ENCODE data around the gene SLC6A12. TPM values are rescaled to one million over a fixed set of nuclear protein-coding genes. Genes with fewer than 3 reads are reported as not detected.

The SLC6A12 gene
- total RNA-seq, 2 donors from 2014 or later, result 0.33 to 6.7 TPM

- no peak for TF ChIP-seq CTCF (IDR thresholded peaks at IDR 0.05)
- TF ChIP-seq POLR2A (IDR thresholded peaks at IDR 0.05), result no peak
Observed at GRCh38 chr12:257521-258321, 43.8 kb upstream of the SLC6A12 start.

GRCh38 chr12:256958-257357, 43.0 kb upstream of the SLC6A12 start:
- ATAC-seq, result no peak
- Histone ChIP-seq H3K27ac (no peak overlapping the region), H3K4me3 (no peak overlapping the region), H3K4me1 (no peaks in the 10 kb centered on the region), H3K27me3 (no peaks in the 10 kb centered on the region), H3K9me3 (no peaks in the 10 kb centered on the region), H3K36me3 (replicated peaks in 1 of 2; ENCODE audit: insufficient read depth in 1 of 2, low read depth in 2 of 2) (no peaks in the 10 kb centered on the region)
- WGBS, 2 donors, result 68 to 82% methylated on average over 3 of the region's 3 CpGs
- no peak for DNase-seq
- no peak for TF ChIP-seq CTCF (IDR thresholded peaks at IDR 0.05)
- no peak for TF ChIP-seq POLR2A (IDR thresholded peaks at IDR 0.05)
- intact Hi-C loops (cut with DNase I), result no loop called here

More at GRCh38 chr12:257521-258321, 43.8 kb upstream of the SLC6A12 start:
- ATAC-seq (no peak), DNase-seq (no peak)
- Histone ChIP-seq H3K27ac (no peak overlapping the region), H3K4me3 (no peak overlapping the region), H3K27me3 (no peaks in the 10 kb centered on the region), H3K4me1 (no peaks in the 10 kb centered on the region), H3K9me3 (no peaks in the 10 kb centered on the region), H3K36me3 (replicated peaks in 1 of 2; ENCODE audit: insufficient read depth in 1 of 2, low read depth in 2 of 2) (no peaks in the 10 kb centered on the region)
- intact Hi-C loops (cut with DNase I), result no loop called here
- WGBS, 2 donors, result 62 to 69% methylated on average over 11 to 14 of the region's 14 CpGs

GRCh38 chr12:256225-256624, 42.3 kb upstream of the SLC6A12 start:
- Histone ChIP-seq H3K9me3 (no peaks in the 10 kb centered on the region), H3K27ac (no peak overlapping the region), H3K27me3 (no peaks in the 10 kb centered on the region), H3K4me3 (no peak overlapping the region), H3K36me3 (replicated peaks in 1 of 2; ENCODE audit: insufficient read depth in 1 of 2, low read depth in 2 of 2) (no peaks in the 10 kb centered on the region), H3K4me1 (no peaks in the 10 kb centered on the region)
- 74 to 88% methylated on average over 6 of the region's 6 CpGs for WGBS, 2 donors
- intact Hi-C loops (cut with DNase I), result no loop called here
- ATAC-seq (no peak), DNase-seq (no peak)
- TF ChIP-seq CTCF (IDR thresholded peaks at IDR 0.05), result no peak
- no peak for TF ChIP-seq POLR2A (IDR thresholded peaks at IDR 0.05)

- no peaks in the 10 kb centered on the region for H3K9me3 ChIP-seq
- TF ChIP-seq POLR2A (IDR thresholded peaks at IDR 0.05) (no peak), CTCF (IDR thresholded peaks at IDR 0.05) (no peak)
- no peak for DNase-seq
- intact Hi-C loops (cut with DNase I), result no loop called here
- H3K4me3 ChIP-seq, result no peak overlapping the region
- no peak for ATAC-seq
- H3K27ac ChIP-seq, result no peak overlapping the region
- H3K4me1 ChIP-seq, result no peaks in the 10 kb centered on the region
- no peaks in the 10 kb centered on the region for H3K36me3 ChIP-seq (replicated peaks in 1 of 2; ENCODE audit: insufficient read depth in 1 of 2, low read depth in 2 of 2)
- no peaks in the 10 kb centered on the region for H3K27me3 ChIP-seq
- 74 to 79% methylated on average over 9 of the region's 9 CpGs for WGBS, 2 donors
Observed at GRCh38 chr12:254912-255311, 41.0 kb upstream of the SLC6A12 start.

GRCh38 chr12:254039-254438, 40.1 kb upstream of the SLC6A12 start:
- ATAC-seq (no peak), DNase-seq (no peak)
- no peak for TF ChIP-seq CTCF (IDR thresholded peaks at IDR 0.05)
- TF ChIP-seq POLR2A (IDR thresholded peaks at IDR 0.05), result no peak
- Histone ChIP-seq H3K36me3 (replicated peaks in 1 of 2; ENCODE audit: insufficient read depth in 1 of 2, low read depth in 2 of 2) (no peaks in the 10 kb centered on the region), H3K4me3 (no peak overlapping the region), H3K27ac (no peak overlapping the region), H3K27me3 (no peaks in the 10 kb centered on the region), H3K4me1 (no peaks in the 10 kb centered on the region), H3K9me3 (no peaks in the 10 kb centered on the region)
- intact Hi-C loops (cut with DNase I), result no loop called here
- WGBS, 2 donors, result 65% methylated on average over 10 of the region's 10 CpGs

Data from body of pancreas (tissue), 4 donors.